Subcutaneous adipose tissue (tissue), 4 donors: ENCODE measurements around the gene JAZF1. TPM values are rescaled to one million over a fixed set of nuclear protein-coding genes. Genes with fewer than 3 reads are reported as not detected.

Source experiments
- CTCF ChIP-seq: fragments of 450-650 bp; IDR thresholded peaks from one replicate; pipeline ENCODE4 v1.5.1; 2016; ENCODE audit warnings: low read depth, mild to moderate bottlenecking, control low read depth, antibody characterized with exemption, moderate library complexity
- total RNA-seq, 4 donors: library from RNA; depleted of rRNA; stranded (reverse); fragments of >200 nt; gene quantifications; one replicate each; pipeline ENCODE4 v1.1.0, GENCODE V29; 2016

The JAZF1 gene
- total RNA-seq, 4 donors from 2014 or later = 12.6 to 35.9 (median 23.2) TPM

- TF ChIP-seq CTCF = no peak
Measured at GRCh38 chr7:27944643-27945042, 236.0 kb downstream of the JAZF1 start.

- TF ChIP-seq CTCF = no peak
Measured at GRCh38 chr7:27943241-27943640, 237.4 kb downstream of the JAZF1 start.

GRCh38 chr7:27942711-27943110, 237.9 kb downstream of the JAZF1 start:
- no peak for TF ChIP-seq CTCF

GRCh38 chr7:27941522-27941921, 239.1 kb downstream of the JAZF1 start:
- no peak for TF ChIP-seq CTCF

- no peak for TF ChIP-seq CTCF
Measured at GRCh38 chr7:27940341-27940740, 240.3 kb downstream of the JAZF1 start.

GRCh38 chr7:27939893-27940292, 240.7 kb downstream of the JAZF1 start:
- no peak for TF ChIP-seq CTCF

- TF ChIP-seq CTCF = no peak
Measured at GRCh38 chr7:27936768-27937102, 243.9 kb downstream of the JAZF1 start.
